ENCODE data around the gene ATOX1. TPM values are rescaled to one million over a fixed set of nuclear protein-coding genes. Genes with fewer than 3 reads are reported as not detected.

Gene ATOX1
- total RNA-seq, 4 donors from 2014 or later: 2.6 to 99.7 (median 47.6) TPM

DNA sequence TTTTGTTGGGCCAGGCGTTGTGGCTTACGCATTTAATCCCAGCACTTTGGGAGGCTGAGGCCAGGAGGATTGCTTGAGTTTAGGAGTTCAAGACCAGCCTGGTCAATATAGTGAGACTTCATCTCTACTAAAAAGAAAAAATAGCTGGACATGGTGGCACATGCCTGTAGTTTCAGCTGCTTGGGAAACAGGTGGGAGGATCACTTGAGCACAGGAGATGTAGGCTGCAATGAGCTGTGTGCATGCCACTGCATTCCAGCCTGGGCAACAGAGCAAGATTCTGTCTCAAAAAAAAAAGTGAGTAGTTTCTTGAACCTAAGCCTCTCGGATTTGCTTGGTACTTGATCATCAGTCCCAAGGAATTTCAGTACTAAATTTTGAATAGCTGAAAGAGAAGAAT, 40.2 kb upstream of the ATOX1 start:
- Histone ChIP-seq H3K36me3 (no peaks in the 10 kb centered on the region), H3K9me3 (no peaks in the 10 kb centered on the region), H3K4me3 (no peak overlapping the region), H3K27me3 (no peaks in the 10 kb centered on the region), H3K4me1 (no peaks in the 10 kb centered on the region), H3K27ac (no peak overlapping the region)
- intact Hi-C loops (cut with DNase I; ENCODE audit: low total_unique reads): no loop called here
- TF ChIP-seq POLR2A (IDR thresholded peaks at IDR 0.05): no peak
- TF ChIP-seq, protein P1, sequence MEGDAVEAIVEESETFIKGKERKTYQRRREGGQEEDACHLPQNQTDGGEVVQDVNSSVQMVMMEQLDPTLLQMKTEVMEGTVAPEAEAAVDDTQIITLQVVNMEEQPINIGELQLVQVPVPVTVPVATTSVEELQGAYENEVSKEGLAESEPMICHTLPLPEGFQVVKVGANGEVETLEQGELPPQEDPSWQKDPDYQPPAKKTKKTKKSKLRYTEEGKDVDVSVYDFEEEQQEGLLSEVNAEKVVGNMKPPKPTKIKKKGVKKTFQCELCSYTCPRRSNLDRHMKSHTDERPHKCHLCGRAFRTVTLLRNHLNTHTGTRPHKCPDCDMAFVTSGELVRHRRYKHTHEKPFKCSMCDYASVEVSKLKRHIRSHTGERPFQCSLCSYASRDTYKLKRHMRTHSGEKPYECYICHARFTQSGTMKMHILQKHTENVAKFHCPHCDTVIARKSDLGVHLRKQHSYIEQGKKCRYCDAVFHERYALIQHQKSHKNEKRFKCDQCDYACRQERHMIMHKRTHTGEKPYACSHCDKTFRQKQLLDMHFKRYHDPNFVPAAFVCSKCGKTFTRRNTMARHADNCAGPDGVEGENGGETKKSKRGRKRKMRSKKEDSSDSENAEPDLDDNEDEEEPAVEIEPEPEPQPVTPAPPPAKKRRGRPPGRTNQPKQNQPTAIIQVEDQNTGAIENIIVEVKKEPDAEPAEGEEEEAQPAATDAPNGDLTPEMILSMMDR (IDR thresholded peaks at IDR 0.05): no peak
- no peak for DNase-seq

DNA sequence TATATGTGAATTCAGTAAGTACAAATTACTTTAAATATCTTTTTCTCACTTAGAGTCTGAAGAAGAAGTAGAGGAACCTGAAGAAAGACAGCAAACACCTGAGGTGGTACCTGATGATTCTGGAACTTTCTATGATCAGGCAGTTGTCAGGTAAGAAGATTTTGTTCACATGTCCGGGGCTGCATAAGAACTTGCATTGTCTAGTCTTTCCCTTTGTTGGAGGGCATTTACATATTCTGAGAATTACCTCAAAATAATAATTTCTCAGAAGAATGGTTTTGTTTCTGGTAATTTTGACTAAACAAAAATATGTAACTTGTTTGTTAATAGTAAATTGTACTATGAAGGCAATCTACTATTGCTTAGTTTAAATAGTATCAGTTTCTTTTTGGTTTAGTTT, 37.0 kb upstream of the ATOX1 start:
- no peak for DNase-seq
- TF ChIP-seq POLR2A (IDR thresholded peaks at IDR 0.05): no peak
- TF ChIP-seq, protein P1 (IDR thresholded peaks at IDR 0.05): no peak
- Histone ChIP-seq H3K27ac (no peak overlapping the region), H3K27me3 (no peaks in the 10 kb centered on the region), H3K9me3 (no peaks in the 10 kb centered on the region), H3K4me1 (no peaks in the 10 kb centered on the region), H3K36me3 (no peaks in the 10 kb centered on the region), H3K4me3 (no peak overlapping the region)
- intact Hi-C loops (cut with DNase I; ENCODE audit: low total_unique reads): no loop called here

DNA sequence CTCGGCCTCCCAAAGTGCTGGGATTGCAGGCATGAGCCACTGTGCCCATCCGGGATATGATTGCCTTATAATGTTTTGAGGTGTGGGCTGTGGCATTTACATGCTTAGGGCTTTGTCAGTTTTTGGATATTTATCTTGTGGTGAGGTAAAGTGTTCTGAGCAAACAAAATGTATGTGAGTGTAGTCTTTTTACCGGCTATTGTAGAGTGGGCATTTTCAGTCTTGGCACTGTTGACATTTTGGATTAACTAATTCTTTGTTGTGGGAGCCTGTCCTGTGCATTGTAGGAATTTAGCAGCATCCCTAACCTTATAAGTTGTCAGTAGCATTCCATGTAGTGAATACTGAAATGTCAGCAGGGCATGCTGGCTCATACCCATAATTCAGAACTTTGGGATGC, 34.9 kb upstream of the ATOX1 start:
- TF ChIP-seq, protein P1 (IDR thresholded peaks at IDR 0.05): no peak
- TF ChIP-seq POLR2A (IDR thresholded peaks at IDR 0.05): no peak
- no peaks in the 10 kb centered on the region for H3K36me3 ChIP-seq
- no peak overlapping the region for H3K27ac ChIP-seq

DNA sequence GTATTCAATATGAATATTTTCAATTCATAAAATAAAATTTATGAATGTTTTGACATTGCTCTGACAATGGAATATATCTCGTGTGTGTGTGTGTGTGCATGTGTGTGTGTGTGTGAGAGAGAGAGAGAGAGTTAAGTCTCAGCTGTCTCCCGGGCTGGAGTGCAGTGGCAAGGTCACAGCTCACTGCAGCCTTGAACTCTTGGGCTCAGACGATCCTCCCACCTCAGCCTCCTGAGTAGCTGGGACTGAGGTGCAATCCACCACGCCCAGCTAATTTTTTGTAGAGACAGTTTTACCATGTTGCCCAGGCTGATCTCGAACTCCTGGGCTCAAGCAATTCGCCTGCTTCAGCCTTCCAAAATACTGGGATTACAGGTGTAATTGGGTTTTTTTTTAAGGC, 29.4 kb upstream of the ATOX1 start:
- peaks cover 0 to 7% of the 10 kb centered on the region in 2 donors for H3K4me1 ChIP-seq
- no peaks in the 10 kb centered on the region for H3K36me3 ChIP-seq
- H3K27ac ChIP-seq: no peak overlapping the region
- TF ChIP-seq, protein P1 (IDR thresholded peaks at IDR 0.05): no peak
- TF ChIP-seq POLR2A (IDR thresholded peaks at IDR 0.05): no peak
- intact Hi-C loops (cut with DNase I; ENCODE audit: low total_unique reads): no loop called here
- no peak overlapping the region for H3K4me3 ChIP-seq
- DNase-seq: no peak
- H3K27me3 ChIP-seq: no peaks in the 10 kb centered on the region
- H3K9me3 ChIP-seq: no peaks in the 10 kb centered on the region

More for the DNA sequence above, 34.9 kb upstream of the ATOX1 start:
- H3K4me3 ChIP-seq: no peak overlapping the region
- intact Hi-C loops (cut with DNase I; ENCODE audit: low total_unique reads): no loop called here
- H3K4me1 ChIP-seq: no peaks in the 10 kb centered on the region
- no peaks in the 10 kb centered on the region for H3K9me3 ChIP-seq
- H3K27me3 ChIP-seq: no peaks in the 10 kb centered on the region
- no peak for DNase-seq

DNA sequence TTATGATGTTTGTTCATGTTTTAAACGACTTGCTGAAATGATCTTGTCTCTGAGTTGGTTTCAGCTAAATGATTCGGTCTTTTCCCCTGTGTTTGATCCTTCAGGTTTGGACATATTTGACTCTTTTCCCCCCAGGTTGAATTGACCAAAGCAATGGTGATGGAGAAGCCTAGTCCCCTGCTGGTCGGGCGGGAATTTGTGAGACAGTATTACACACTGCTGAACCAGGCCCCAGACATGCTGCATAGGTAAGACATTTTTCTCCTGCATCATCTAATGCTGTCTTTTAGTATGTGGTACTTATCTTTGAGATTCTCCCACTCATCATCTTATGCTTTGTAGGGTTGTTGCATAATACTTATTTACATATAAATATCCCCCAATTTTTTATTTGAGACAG, 28.0 kb upstream of the ATOX1 start:
- Histone ChIP-seq H3K9me3 (no peaks in the 10 kb centered on the region), H3K4me3 (no peak overlapping the region), H3K36me3 (no peaks in the 10 kb centered on the region), H3K4me1 (peaks cover 0 to 9% of the 10 kb centered on the region in 2 donors), H3K27ac (no peak overlapping the region), H3K27me3 (no peaks in the 10 kb centered on the region)
- intact Hi-C loops (cut with DNase I; ENCODE audit: low total_unique reads): no loop called here
- TF ChIP-seq, protein P1 (IDR thresholded peaks at IDR 0.05): no peak
- TF ChIP-seq POLR2A (IDR thresholded peaks at IDR 0.05): no peak
- DNase-seq: no peak
